H1 (cell line): ENCODE data around the gene RNF32. TPM values are rescaled to one million over a fixed set of nuclear protein-coding genes. Genes with fewer than 3 reads are reported as not detected.

Experiments used
- CTCF ChIA-PET: fragments of 300-600 bp; sonication (Branson Sonifier 250); formaldehyde crosslinking; loops from one replicate; lab custom pipeline; 2021; ENCODE audit not compliant: partially characterized antibody; lab: Charles Lee
- POLR2A ChIA-PET: fragments of 300-600 bp; sonication (Branson Sonifier 250); formaldehyde crosslinking; loops from one replicate; lab custom pipeline; 2021; ENCODE audit warnings: inconsistent platforms; ENCODE audit not compliant: partially characterized antibody; lab: Charles Lee
- DNase-seq, 2 experiments: peaks; one replicate each; pipeline versions ENCODE4 v3.0.0 to v3.0.0-alpha.2; 2010 to 2022; ENCODE audit warnings: low spot score in 2 of 2, low read depth in 1 of 2, mixed read lengths in 1 of 2
- FAIRE-seq: peaks from 2 replicates; lab custom pipeline; 2011; peaks lifted over from hg19 to GRCh38; lab: Jason Lieb, UNC
- H2AFZ ChIP-seq: 2 replicates; pipeline ENCODE4 v1.8.1; 2012; ENCODE audit warnings: low read length, inconsistent platforms
- H2AK5ac ChIP-seq: 2 replicates; pipeline ENCODE4 v1.6.1; 2013; ENCODE audit warnings: low read depth, low read length
- H2BK120ac ChIP-seq: replicated peaks from 2 replicates; pipeline ENCODE3; 2013; ENCODE audit warnings: low read depth, low read length, inconsistent platforms
- H2BK12ac ChIP-seq: 2 replicates; pipeline ENCODE4 v1.6.1; 2013; ENCODE audit warnings: low read depth, low read length
- H2BK15ac ChIP-seq: 2 replicates; pipeline ENCODE4 v1.6.1; 2013; ENCODE audit warnings: low read length
- H2BK20ac ChIP-seq: 2 replicates; pipeline ENCODE4 v1.6.1; 2013; ENCODE audit warnings: low read length
- H2BK5ac ChIP-seq: 2 replicates; pipeline ENCODE4 v1.6.1; 2013; ENCODE audit warnings: low read depth, low read length
- H3K14ac ChIP-seq: 2 replicates; pipeline ENCODE4 v1.6.1; 2013; ENCODE audit warnings: inconsistent platforms; ENCODE audit not compliant: insufficient read length
- H3K18ac ChIP-seq: 2 replicates; pipeline ENCODE4 v1.6.1; 2013; ENCODE audit warnings: low read length; ENCODE audit errors: extremely low read depth
- H3K23ac ChIP-seq: 2 replicates; pipeline ENCODE4 v1.6.1; 2013; ENCODE audit warnings: inconsistent platforms; ENCODE audit not compliant: insufficient read length
- H3K23me2 ChIP-seq: 2 replicates; pipeline ENCODE4 v1.6.1; 2013; ENCODE audit warnings: low read depth, low read length
- H3K27ac ChIP-seq: 2 replicates; pipeline ENCODE4 v1.6.1; 2011; ENCODE audit warnings: low read depth, low read length, inconsistent platforms
- H3K27me3 ChIP-seq, 4 experiments: replicated peaks in 1 of 4; 1 replicate in 1 of 4; 2 replicates in 3 of 4; pipeline versions ENCODE4 v1.6.1 to v1.8.1; 2011 to 2013; ENCODE audit warnings: low read length in 3 of 4, mild to moderate bottlenecking in 3 of 4, inconsistent platforms in 2 of 4, mixed read lengths in 2 of 4, moderate library complexity in 1 of 4; ENCODE audit not compliant: control insufficient read depth in 3 of 4, insufficient read depth in 3 of 4; ENCODE audit errors: extremely low read depth in 1 of 4
- H3K36me3 ChIP-seq, 4 experiments: 2 replicates each; pipeline versions ENCODE4 v1.6.1 to v1.8.1; 2011 to 2013; ENCODE audit warnings: mild to moderate bottlenecking in 4 of 4, low read length in 3 of 4, moderate library complexity in 2 of 4, control low read depth in 1 of 4, inconsistent platforms in 1 of 4; ENCODE audit not compliant: insufficient read depth in 4 of 4, control insufficient read depth in 2 of 4
- H3K4ac ChIP-seq: replicated peaks from 2 replicates; pipeline ENCODE3; 2013; ENCODE audit warnings: low read length, low read depth, mixed read lengths, inconsistent platforms; ENCODE audit not compliant: insufficient read length
- H3K4me1 ChIP-seq, 4 experiments: replicated peaks in 1 of 4; 1 replicate in 1 of 4; 2 replicates in 3 of 4; pipeline versions ENCODE4 v1.6.1 to v1.8.1; 2011 to 2013; ENCODE audit warnings: low read length in 3 of 4, inconsistent platforms in 2 of 4, mixed read lengths in 1 of 4; ENCODE audit not compliant: insufficient read depth in 4 of 4, control insufficient read depth in 3 of 4
- H3K4me2 ChIP-seq, 2 experiments: 2 replicates each; pipeline versions ENCODE4 v1.6.1 to v1.8.1; 2011 to 2013; ENCODE audit warnings: low read depth in 2 of 2, low read length in 2 of 2, control low read depth in 1 of 2, inconsistent platforms in 1 of 2, mild to moderate bottlenecking in 1 of 2; ENCODE audit not compliant: insufficient read depth in 1 of 2
- H3K4me3 ChIP-seq, 4 experiments: fragments of 200-600, 300-600 bp in 1 of 4; sonication (generic), shearing (Covaris generic), sonication (Bioruptor Twin) in 1 of 4; 2 replicates each; pipeline versions ENCODE4 v1.5.1 to v1.8.1; 2011 to 2016; ENCODE audit warnings: low read length in 4 of 4, low read depth in 3 of 4, control low read depth in 2 of 4, inconsistent platforms in 2 of 4, mild to moderate bottlenecking in 2 of 4, mixed read lengths in 1 of 4, moderate library complexity in 1 of 4; ENCODE audit not compliant: insufficient read depth in 2 of 4; ENCODE audit errors: extremely low read depth in 1 of 4
- H3K56ac ChIP-seq: replicated peaks from 2 replicates; pipeline ENCODE3; 2013; ENCODE audit warnings: low read depth, mild to moderate bottlenecking, mixed read lengths, low read length, inconsistent platforms; ENCODE audit not compliant: insufficient read length
- H3K79me1 ChIP-seq: 2 replicates; pipeline ENCODE4 v1.6.1; 2013; ENCODE audit warnings: low read depth, low read length, control low read depth
- H3K79me2 ChIP-seq, 2 experiments: 2 replicates each; pipeline versions ENCODE4 v1.6.1 to v1.8.1; 2012 to 2013; ENCODE audit warnings: low read length in 2 of 2, mild to moderate bottlenecking in 2 of 2, inconsistent platforms in 1 of 2; ENCODE audit not compliant: insufficient read depth in 2 of 2, control insufficient read depth in 1 of 2
- H3K9ac ChIP-seq, 4 experiments: replicated peaks in 1 of 4; 1 replicate in 1 of 4; 2 replicates in 3 of 4; pipeline versions ENCODE4 v1.6.1 to v1.8.1; 2011 to 2013; ENCODE audit warnings: low read depth in 3 of 4, low read length in 3 of 4, control low read depth in 2 of 4, mild to moderate bottlenecking in 2 of 4, moderate library complexity in 2 of 4, inconsistent platforms in 1 of 4; ENCODE audit errors: extremely low read depth in 1 of 4
- H3K9me3 ChIP-seq, 2 experiments: 2 replicates each; pipeline versions ENCODE4 v1.6.1 to v1.8.1; 2012 to 2013; ENCODE audit warnings: mild to moderate bottlenecking in 2 of 2, moderate library complexity in 2 of 2, control low read depth in 1 of 2, inconsistent platforms in 1 of 2, low read depth in 1 of 2, low read length in 1 of 2, mixed read lengths in 1 of 2; ENCODE audit not compliant: insufficient read depth in 2 of 2
- H4K20me1 ChIP-seq, 2 experiments: replicated peaks in 1 of 2; 2 replicates each; pipeline versions ENCODE3 to v1.8.1; 2011 to 2013; ENCODE audit warnings: inconsistent platforms in 2 of 2, low read length in 2 of 2, mild to moderate bottlenecking in 1 of 2; ENCODE audit not compliant: insufficient read depth in 2 of 2, control insufficient read depth in 1 of 2
- H4K5ac ChIP-seq: 2 replicates; pipeline ENCODE4 v1.6.1; 2013; ENCODE audit warnings: low read length, low read depth, mixed read lengths, inconsistent platforms; ENCODE audit not compliant: insufficient read length
- H4K8ac ChIP-seq: 2 replicates; pipeline ENCODE4 v1.8.0; 2013; ENCODE audit warnings: mild to moderate bottlenecking, moderate library complexity, low read length, inconsistent platforms; ENCODE audit not compliant: insufficient read depth; ENCODE audit errors: extremely low read depth
- H4K91ac ChIP-seq: replicated peaks from 2 replicates; pipeline ENCODE3; 2013; ENCODE audit warnings: low read length, mixed read lengths, inconsistent platforms; ENCODE audit not compliant: insufficient read length
- BCL11A ChIP-seq, 2 experiments: IDR thresholded peaks; one replicate each; pipeline ENCODE4 v1.6.1; 2011; ENCODE audit warnings: low read depth in 2 of 2, low read length in 2 of 2, mild to moderate bottlenecking in 2 of 2
- POLR2AphosphoS5 ChIP-seq: IDR thresholded peaks from 2 replicates; pipeline ENCODE4 v1.6.1; 2011; ENCODE audit warnings: low read depth, low read length
- SP1 ChIP-seq: IDR thresholded peaks from 2 replicates; pipeline ENCODE4 v1.6.1; 2011; ENCODE audit warnings: low read depth, low read length
- TBP ChIP-seq: IDR thresholded peaks from 2 replicates; pipeline ENCODE4 v1.6.1; 2011; ENCODE audit warnings: low read depth, low read length, improper control_type of control experiment
- WGBS, 2 experiments: shearing (Covaris generic) in 1 of 2; methylation state at CpG; one replicate each; pipeline versions ENCODE4 v1.1.6 to v1.1.7; 2013 to 2015; ENCODE audit warnings: low lambda C conversion rate in 2 of 2, mixed read lengths in 2 of 2, inconsistent platforms in 1 of 2, low coverage in 1 of 2, missing lambda C conversion rate in 1 of 2; ENCODE audit not compliant: insufficient replicate concordance in 2 of 2, insufficient coverage in 1 of 2, insufficient read length in 1 of 2; ENCODE audit errors: extremely low coverage in 1 of 2, missing lambda C conversion rate in 1 of 2; 5-methylcytosine and 5-hydroxymethylcytosine counted together
- polyA plus RNA-seq, 7 experiments: library from polyadenylated mRNA; depleted of rRNA in 3 of 7; stranded (reverse) in 5 of 7; unstranded in 2 of 7; fragments of >200 nt in 5 of 7; fragments of 200-250 nt in 2 of 7; gene quantifications; 1 replicate in 5 of 7; 2 replicates in 1 of 7; 4 replicates in 1 of 7; pipeline versions ENCODE4 v1.2.1 to v1.2.3, GENCODE V29; 2011 to 2013; ENCODE audit warnings: missing spikeins in 2 of 7, mixed read lengths in 2 of 7
- total RNA-seq: library from RNA; stranded (reverse); fragmentation: NEBNext Ultra II Directional; extraction: Animal tissue kit (Norgen Biotek cat#: 25700); gene quantifications from 2 replicates; pipeline ENCODE4 v1.2.1, GENCODE V29; 2021

RNF32 gene
- total and polyA plus RNA-seq, 2 of the 8 experiments (the other 6 are each of a cell fraction or from before 2014, with no cell fraction given), result 0.48 to 1.2 TPM

DNA sequence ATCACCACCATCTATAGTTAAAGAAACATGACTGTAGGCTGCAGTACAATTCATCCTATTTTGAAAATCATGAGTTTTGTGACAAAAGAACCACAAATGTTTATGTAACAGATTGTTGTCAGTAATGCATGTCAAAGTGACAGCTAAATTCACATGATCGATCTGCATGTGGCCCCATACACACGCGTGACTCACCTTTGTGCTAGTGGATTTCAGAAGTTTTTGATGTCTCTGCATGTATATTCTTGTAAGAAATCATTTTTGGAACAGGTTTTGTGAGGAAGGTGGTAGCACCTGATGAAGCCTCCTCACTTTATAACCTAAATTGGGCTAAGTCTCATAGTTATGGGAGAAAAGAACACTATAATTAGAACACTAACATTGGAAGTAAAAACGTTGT lies 17.1 kb downstream of the RNF32 start:
- Histone ChIP-seq H2BK5ac (no peak overlapping the region), H3K9me3 (no peaks in the 10 kb centered on the region), H3K36me3 (no peaks in the 10 kb centered on the region), H3K27ac (no peak overlapping the region), H4K5ac (no peak overlapping the region), H3K56ac (no peak overlapping the region), H3K9ac (no peak overlapping the region), H4K20me1 (no peaks in the 10 kb centered on the region), H2BK120ac (no peak overlapping the region), H2BK12ac (no peak overlapping the region), H3K14ac (no peak overlapping the region), H2BK15ac (no peak overlapping the region), H3K23me2 (no peaks in the 10 kb centered on the region), H4K91ac (no peak overlapping the region), H3K4me1 (peaks cover 0 to 3% (median 0%) of the 10 kb centered on the region in 4 experiments; a peak in 1 of 7 replicates), H2AK5ac (no peak overlapping the region), H2AFZ (no peak overlapping the region), H3K79me1 (no peaks in the 10 kb centered on the region), H3K4me3 (no peak overlapping the region), H3K4me2 (no peak overlapping the region), H3K4ac (no peak overlapping the region), H3K18ac (no peak overlapping the region), H4K8ac (no peak overlapping the region), H3K23ac (no peak overlapping the region), H3K79me2 (no peaks in the 10 kb centered on the region), H2BK20ac (no peak overlapping the region), H3K27me3 (no peaks in the 10 kb centered on the region)
- ChIA-PET POLR2A (no interaction called here), CTCF (no interaction called here)
- 93% methylated on average over 4 of the region's 4 CpGs; no CpG with 5 or more reads in 1 of the 2 experiments for WGBS, 2 experiments
- no peak for FAIRE-seq
- DNase-seq, result no peak
- TF ChIP-seq POLR2AphosphoS5 (no peak), SP1 (no peak), TBP (no peak), BCL11A (IDR thresholded peaks at IDR 0.05; ENCODE audit: low read depth in 2 of 2, low read length in 2 of 2) (no peak)
